Measurements from ENCODE around the gene GNG7.

DNA sequence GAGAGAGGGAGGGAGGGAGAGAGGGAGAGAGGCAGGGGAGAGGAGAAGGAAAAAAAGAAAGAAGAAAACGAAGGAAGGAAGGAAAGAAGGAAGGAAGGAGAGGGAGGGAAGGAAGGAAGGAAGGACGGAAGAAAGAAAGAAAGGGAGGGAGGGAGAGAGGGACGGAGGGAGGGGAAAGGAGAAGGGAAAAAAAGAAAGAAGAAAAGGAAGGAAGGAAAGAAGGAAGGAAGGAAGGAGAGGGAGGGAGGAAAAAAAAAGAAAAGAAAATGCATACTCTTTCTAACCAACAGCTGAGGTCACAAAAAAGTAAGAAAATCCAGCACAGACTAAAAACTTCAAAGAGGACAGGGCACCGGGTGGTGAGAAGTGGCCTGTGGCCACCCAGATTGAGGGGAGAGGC, 109.7 kb downstream of the GNG7 start:
- TF ChIP-seq CTCF (IDR thresholded peaks at IDR 0.05) (no peak), POLR2A (IDR thresholded peaks at IDR 0.05) (no peak)

Data from adrenal gland (tissue), 5 donors.